Measurements from ENCODE around the gene PLIN4.

PLIN4 gene

DNA sequence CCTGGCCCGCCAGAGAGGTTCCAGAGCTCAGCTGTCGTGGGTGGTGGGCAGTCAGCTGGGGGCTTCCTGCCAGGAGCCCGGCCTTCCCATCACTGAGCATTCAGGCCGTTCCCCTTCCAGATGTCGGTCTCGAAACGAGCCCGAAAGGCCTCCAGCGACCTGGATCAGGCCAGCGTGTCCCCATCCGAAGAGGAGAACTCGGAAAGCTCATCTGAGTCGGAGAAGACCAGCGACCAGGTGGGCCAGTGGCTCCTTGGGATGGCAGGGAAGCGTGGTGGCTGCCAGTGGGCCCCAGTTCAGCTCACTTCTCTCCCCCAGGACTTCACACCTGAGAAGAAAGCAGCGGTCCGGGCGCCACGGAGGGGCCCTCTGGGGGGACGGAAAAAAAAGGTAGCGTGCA, 26.8 kb downstream of the PLIN4 start:
- DNase-seq (ENCODE audit: low spot score): no peak

DNA sequence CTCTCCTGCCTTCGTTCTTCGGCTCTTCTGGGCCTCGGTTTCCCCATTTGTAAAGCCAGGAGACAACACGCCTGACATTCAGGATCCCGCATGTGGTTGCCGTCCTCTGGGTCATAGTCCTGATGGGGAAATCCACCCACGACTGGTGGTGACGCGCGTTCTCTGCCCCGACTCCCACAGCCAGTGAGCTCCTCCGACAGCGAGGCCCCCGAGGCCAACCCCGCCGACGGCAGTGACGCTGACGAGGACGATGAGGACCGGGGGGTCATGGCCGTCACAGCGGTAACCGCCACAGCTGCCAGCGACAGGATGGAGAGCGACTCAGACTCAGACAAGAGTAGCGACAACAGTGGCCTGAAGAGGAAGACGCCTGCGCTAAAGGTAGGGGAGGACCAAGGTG, 29.8 kb downstream of the PLIN4 start:
- DNase-seq (ENCODE audit: low spot score): no peak

DNA sequence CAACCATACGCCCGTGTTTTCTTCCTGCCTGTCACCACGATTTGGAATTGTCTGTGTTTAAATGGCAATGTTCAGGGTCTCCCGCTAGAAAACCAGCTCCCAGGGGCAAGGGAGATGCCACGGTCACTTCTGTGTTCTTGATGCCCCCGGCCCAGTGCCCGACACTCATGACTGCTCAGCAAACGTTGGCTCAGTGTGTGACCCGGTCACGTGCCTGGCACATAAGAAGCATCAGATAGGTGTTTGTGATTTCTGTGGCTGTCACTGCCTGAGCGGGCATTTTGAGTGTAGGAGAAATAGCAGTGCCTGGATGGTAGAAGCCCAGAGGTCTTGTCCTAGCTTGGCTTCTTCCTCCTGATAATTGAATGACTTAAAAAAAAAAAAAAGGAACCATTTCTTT, 30.7 kb downstream of the PLIN4 start:
- no peak for DNase-seq (ENCODE audit: low spot score)

DNA sequence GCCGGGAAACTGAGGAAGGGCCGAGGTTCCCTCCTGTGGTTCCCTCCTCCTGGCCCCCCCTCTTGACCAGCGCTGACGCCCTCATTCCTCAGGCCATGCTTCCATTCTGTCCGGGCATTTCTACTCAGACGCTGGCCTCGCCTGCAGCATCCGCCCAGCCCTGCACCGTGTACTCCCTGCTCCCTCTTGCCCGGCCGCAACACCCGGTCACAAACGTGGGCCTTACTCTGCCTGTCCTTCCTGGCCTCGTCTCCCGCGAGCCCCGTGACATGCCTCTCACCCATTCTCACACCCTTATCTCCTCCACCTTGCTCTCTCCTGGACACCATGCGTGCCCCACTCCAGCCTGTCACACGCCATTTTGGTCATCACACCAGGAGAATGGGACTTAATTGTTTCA, 34.9 kb downstream of the PLIN4 start:
- DNase-seq (ENCODE audit: low spot score): no peak

DNA sequence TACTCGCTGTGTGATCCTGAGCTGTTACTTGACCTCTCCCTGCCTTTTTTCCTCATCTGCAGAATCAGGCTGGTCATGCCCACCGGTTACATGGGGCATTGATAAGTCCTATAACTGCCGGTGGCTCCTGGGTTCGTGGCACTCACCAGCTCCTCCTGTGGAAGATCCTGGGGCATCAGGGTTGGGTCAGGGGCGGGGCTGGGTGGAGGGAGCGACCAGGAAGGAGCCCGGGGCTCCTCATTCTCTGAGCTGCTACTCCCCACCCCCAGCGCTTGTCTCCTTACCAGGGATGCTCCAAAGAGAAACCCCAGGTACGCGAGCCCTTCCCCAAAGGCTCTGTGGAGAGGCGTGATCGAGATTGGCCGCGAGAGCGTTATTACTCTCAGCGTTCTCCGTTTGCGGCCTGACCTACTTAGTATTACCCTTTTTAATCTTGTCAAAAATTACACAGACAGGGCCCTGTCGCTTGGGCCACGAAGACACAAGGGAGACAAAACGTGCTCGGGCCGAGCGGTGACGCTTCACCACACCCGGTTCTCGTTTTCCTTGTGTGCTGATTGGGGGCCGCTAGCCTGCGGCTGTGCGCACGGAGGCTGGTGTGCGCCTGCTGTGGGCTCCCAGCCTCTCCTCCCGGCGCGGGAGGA, 35.4 kb downstream of the PLIN4 start:
- no peak for DNase-seq (ENCODE audit: low spot score)

DNA sequence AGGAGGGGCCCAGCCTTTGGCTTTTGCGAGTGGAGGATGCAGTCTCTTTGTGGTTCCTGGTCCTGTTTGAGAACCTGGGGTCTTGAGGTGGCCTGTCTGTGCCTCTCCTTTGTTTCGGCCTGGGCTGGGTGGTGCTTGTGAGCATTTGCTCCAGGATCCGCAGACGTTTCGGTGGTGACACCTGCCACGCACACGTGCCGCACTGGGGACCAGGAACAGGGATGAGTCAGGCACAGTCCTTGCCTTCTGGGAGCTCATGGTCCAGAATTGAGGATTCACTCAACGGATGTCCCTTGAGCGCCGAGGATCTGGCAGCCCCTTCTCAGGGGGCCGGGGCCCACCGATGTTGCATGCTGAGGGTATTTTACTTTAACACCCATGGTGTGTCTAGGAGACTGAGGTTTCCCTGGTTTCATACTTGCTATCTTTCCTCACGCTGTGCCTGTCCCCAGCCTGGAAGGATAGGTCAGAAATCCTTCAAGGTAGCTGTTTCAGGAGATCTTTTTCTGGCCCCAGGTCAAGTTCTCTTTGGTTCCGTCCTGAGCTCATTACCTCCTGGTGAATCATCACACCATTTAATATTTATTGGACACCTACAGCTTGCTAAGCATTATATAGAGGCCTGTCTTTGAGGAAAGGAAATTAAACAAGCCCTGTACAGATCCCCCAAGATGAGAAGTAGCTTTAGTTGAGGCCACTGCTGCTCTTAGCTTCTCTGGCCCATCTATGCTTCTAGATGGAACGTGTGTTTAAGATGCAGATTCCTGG, 41.1 kb downstream of the PLIN4 start:
- no peak for DNase-seq (ENCODE audit: low spot score)

DNA sequence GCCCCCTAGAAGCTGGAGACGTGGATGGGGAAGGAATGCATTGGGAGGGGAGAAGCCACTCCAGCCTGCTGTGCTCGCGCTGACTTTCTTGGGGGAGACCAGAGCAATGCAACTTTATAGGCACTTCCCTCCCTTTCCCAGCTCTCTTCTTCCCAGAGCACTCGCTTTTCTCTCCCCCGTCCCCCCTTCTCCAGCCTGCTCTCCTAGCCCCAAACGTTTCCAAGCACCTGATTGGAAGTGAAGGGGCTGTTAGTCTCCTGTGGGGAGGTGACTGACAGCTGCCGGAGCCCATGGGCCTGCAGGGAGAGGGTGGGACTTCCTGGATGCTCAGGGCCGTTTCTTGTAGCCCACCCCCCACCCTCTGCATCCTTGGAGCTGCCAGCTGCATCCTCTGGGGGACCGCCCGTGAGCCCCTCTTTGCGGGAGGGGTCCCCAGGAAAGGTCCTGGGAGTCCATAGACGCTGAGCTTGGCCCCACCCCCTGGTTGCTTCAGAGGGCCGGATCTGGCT, 43.7 kb downstream of the PLIN4 start:
- peak; percentile 73 for DNase-seq (ENCODE audit: low spot score)

DNA sequence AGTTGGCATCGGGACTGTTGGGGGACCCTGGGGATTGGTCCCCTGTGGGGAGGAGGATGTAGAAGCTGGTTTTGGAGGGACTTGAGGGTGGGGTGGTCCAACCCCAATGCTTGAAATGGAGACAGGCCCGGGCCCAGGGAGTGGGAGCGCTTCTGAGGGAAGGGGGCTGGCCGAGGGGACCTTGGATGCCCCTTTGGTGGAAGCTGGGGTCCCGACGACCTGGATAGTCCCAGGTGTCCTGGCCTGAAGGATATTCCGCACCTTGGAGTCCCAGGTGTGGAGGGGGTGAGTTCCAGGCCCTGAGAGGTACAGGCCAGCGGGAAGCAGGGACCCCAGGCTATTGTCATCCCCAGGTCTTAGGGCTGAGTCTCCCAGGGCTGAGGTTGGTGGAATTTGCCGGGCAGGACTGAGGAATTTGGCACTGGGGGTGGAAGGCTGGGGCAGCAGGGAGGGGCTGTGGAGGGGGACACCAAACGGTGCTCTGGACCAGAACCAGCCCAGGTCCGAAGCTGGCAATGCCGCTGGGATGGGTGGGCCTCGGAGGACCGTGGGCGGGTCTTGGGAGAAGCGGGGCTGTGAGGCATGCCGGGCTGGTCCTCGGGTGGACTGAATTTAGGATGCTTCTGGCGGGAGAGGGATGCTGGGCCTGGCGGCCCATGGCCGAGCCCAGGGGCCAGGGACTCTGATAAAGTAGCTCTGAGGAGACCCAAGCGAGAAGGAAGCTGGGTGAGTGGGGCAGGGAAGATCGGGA, 44.3 kb downstream of the PLIN4 start:
- DNase-seq (ENCODE audit: low spot score): no peak

DNA sequence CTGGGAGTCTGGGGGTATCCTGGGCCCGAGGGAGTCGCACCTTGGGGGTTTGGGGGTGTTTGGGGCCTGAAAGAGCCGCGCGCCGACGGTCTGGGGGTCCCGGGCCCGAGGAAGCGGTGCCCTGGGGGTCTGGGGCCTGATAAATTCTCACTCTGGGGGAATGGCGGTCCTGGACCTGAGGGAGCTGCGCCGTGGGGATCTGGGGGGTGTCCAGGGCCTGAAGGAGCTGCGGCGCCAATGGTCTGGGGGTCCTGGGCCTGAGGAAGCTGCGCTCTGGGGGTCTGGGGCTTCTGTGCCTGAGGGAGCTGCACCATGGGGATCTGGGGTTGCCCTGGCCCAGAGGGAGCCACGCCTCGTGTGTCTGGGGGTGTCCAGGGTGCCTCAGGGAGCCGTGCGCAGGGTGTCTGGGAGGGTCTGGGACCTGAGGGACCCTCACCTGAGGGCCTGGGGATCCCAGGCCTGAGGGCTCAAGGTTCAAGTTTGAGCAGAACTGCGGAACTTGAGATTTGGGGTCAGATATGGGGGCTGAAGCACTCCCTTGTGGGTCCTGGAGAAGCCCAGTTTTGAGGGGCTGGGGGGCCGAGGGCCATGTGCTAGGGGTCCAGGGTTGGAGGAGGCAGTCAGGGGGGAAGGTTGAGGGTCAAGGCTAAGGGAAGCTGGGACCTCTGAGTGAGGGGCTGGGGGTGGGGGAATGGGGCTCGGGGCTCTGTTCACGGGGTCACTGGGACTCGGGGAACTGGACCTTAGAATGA, 45.1 kb downstream of the PLIN4 start:
- no peak for DNase-seq (ENCODE audit: low spot score)

DNA sequence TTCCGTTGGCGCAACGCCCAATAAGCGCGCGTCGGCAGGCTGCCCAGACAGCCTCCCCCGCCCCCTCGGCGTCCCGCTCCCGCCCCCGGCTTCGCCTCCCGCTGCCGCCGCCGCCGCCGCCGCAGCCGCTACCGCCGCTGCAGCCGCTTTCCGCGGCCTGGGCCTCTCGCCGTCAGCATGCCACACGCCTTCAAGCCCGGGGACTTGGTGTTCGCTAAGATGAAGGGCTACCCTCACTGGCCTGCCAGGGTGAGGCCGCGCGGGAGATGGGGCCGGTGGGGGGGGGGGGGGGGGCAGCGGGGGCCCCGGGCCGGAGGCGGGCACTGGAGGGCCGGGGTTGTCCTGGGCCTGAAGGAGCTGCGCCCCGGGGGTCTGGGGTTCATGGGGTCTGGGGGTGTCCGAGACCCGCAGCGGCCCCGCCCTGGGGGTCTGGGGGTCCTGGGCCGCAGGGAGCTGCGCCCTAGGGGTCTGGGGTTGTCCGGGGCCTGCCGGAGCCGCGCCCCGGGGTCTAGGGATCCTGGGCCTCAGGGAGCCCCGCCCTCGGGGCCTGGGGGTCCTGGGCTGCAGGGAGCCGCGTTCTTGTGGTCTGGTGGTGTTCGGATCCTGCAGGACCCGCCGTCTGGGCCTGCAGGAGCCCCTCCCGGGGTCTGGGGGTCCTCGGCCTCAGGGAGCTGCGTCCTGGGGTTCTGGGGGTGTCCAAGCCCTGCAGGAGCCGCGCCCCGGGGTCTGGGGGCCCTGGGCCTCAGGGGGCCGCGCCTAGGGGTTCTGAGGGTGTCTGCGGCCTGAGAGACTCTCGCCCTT, 45.9 kb downstream of the PLIN4 start, which contains the start of gene HDGFL2:
HDGFL2 (plus strand) TSS at position 124 of the 801 bp plus-strand sequence; CDS start at position 178, 54 bp downstream.
- DNase-seq (ENCODE audit: low spot score): no peak

DNA sequence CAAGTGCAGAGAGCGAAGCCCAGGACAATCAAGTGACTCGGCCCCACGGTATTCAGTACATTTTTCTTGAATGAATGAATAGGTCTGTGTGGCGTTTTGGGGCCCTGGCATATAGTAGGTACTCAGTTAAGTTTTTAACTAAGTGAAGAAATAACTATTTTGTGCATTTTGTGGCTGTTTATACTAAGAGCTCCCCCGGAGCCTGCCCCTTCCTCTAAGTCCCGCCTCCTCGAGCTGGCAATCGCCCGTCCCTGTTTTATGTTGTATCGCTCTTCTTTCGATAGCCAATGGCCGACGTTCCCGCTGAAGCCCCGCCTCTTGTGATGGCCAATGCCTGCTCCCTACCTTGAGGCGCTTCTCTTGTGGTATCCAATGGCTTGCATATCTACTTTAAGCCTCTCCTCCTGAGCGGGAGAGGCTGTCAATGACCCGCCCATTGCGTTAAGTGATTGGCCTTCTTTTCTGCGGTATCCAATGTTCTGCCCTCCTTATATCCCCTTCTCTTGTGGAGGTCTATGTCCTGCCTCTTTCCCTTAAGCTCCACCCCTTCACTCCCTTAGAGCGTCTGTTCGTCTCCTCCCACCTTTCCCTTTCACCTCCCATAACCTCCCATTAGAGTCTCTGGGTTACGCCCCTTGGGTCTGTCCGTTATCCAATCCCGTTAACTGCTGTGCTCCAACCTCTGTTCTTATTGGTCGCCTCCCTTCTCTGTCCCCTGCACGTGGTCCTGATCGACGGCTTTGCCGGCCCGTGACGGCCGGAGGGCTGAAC, 46.7 kb downstream of the PLIN4 start:
- peak; percentile 100 for DNase-seq (ENCODE audit: low spot score)

DNA sequence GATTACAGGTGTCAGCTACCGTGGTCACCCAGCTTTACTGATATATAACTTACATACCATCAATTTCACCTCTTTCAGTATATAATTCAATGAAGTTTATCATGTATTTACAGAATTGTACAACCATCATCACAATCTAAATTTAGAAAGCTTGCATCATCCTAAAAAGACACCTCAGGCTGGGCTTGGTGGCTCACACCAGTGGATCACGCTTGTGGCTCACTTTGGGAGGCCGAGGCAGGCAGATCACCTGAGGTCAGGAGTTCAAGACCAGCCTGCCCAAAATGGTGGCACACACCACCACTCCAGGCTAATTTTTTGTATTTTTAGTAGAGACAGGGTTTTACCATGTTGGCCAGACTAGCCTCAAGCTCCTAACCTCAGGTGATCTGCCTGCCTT, 50.5 kb downstream of the PLIN4 start:
- no peak for DNase-seq (ENCODE audit: low spot score)

DNA sequence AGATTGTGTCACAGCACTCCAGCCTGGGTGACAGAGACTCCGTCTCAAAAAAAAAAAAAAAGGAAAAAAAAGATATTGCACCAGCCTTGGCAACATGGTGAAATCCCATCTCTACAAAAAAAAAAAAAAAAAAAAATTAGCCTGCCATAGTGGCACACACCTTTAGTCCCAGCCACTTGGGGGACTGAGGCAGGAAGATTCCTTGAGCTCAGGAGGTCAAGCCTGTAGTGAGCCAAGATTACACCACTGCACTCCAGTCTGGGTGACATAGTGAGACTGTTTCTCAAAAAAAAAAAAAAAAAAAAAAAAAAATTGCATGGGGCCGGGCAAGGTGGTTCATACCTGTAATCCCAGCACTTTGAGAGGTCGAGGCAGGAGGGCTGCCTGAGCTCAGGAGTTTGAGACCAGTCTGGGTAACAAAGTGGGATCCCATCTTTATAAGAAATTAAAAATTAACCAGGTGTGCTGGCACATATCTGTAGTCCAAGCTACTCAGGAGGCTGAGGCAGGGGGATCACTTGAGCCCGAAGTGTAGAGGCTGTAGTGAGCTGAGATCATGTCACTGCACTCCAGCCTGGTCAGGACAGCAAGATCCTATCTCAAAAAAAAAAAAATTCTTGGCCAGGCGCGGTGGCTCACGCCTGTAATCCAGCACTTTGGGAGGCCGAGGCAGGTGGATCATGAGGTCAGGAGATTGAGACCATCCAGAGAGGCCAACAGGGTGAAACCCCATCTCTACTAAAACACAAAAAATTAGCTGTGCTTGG, 53.3 kb downstream of the PLIN4 start:
- no peak for DNase-seq (ENCODE audit: low spot score)

DNA sequence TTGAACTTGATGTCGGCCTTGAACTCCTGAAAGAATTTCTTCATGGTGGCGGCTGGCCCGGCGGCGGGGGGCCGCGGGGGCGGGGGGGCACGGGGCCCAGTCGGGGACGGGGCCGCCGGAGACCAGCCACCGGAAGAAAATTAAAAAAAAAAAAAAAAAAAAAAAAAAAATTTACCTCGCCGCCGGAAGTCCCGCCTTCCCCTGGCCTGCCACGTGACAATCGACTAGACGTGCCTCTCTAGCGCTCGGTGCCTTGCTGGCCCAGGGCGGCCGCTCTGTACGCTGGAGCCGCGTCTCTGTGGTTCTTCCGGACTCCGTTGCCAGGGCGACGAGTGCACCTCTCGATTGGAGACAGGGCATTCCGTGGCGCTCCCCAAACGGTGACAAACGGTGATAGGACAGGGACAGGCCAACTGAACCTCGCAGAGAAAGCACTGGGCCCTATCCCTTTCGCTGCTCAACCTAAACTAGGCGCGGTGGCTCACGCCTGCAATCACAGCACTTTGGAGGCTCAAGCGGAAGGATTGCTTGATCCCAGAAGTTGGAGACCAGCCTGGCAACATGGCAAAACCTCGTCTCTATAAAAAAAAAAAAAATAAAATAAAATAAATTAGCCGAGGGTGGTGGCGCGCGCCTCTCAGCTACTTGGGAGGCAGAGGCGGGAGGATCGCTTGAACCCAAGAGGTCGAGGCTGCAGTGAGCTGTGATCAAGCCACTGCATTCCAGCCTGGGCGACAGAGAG, 60.5 kb downstream of the PLIN4 start, which contains the start of gene UBXN6:
UBXN6 (minus strand) TSS at position 141 of the 742 bp plus-strand sequence; CDS start at position 44, 97 bp downstream.
- peak; percentile 98 for DNase-seq (ENCODE audit: low spot score)

DNA sequence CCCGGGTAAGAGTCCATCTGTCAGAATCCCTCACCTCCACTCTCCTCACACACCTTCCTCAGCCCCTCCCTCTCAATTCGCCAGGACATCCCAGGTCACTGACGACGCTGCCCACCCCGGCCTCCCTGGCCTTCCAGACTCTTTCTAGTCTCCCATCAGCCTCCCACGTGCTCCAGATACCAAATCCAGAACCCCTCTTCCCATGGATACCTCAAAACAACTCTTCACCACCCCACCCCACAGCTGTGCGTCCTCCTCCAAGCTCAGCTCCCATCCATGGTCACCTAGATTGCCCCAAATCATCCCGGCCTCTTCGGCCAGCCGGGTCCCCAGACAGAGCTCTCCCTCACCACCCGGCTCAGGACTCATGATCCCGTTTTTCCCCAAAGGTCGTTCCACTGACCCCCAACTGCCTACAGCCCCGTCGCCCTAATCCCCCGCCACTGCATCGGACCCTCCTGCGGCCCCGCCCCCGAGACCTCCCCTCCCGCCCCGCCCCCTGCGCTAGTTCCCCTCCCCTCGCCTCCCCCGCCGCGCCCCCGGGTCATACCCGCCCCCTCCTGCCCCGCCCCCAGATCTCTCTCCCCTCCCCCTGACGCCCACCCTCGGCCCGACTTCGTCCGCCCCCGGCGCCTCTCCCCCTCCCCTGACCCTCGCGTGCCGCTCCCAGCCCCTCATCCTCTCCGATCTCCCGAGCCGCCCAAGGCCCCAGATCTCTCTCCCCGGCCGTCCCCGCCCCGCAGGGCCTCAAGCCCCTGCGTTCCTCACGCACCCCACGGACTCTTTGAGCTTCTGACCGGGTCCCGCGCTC, 61.2 kb downstream of the PLIN4 start:
- peak; percentile 33 for DNase-seq (ENCODE audit: low spot score)

DNA sequence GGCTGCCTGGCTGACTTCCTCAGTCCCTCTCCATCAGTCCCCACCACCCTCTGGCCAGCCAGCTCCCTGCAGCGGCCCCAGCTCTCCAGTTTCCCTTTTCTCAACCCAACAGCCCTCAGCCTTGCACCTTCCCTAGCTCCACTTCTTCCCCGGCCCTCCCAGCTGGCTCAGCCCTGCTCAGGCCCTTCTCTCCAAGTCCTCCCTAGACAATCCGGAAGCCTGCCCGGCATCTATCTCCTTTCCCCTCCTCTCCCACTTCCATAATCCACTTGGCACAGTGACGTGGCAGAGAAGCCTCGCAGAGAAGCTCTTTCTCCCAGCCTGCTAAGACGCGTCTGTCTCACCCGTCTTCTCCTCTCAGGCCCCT, 61.8 kb downstream of the PLIN4 start:
- DNase-seq (ENCODE audit: low spot score): peak; percentile 42

DNA sequence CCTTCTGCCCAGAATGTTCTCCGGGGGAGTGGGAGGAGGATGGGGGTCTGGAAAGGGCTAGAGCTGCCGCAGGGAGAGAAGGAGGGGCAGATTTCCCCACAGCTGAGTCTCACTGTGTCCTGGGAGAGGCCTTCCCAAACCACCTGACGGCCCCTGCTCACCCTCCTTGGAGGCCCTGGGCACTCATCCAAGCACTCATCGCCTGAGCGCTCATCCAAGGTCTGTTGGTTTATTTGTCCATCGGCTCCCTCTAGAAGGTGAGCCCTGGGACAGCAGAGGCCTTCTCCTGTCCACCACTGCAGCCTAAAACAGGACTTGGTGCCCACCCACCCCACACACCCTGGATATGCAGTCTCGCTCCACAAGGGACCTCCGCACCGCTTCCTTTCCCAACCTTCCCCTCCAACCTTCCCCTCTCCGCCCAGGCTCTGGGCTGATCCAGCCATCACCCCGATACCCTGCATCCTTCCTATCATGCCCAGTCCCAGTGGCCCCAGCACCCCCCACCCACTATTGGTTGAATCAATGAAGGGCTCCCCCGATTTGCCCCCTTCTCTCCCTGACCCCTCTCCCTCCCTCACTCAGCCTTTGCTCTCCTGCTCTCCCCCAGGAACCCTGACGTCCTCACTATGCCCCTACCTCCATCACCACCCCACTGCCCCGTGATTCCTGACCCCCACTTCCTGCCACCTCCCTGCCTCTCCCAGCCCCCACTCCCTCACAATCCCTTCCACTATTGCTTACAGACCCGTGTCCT, 62.4 kb downstream of the PLIN4 start:
- no peak for DNase-seq (ENCODE audit: low spot score)
